ENCODE results near the gene ADAMTS18.

ADAMTS18 gene

GRCh38 chr16:77435272-77435820 lies 512 bp upstream of the ADAMTS18 start:
- no peak for DNase-seq

- no peak for DNase-seq
Measured at GRCh38 chr16:77434022-77434529, 758 bp downstream of the ADAMTS18 start.

- DNase-seq = no peak
Measured at GRCh38 chr16:77433146-77433545, 1.7 kb downstream of the ADAMTS18 start.

- DNase-seq = no peak
Measured at GRCh38 chr16:77432264-77432663, 2.6 kb downstream of the ADAMTS18 start.

GRCh38 chr16:77430787-77431585 lies 3.8 kb downstream of the ADAMTS18 start:
- DNase-seq = no peak

GRCh38 chr16:77430360-77430759 lies 4.5 kb downstream of the ADAMTS18 start:
- no peak for DNase-seq

- no peak for DNase-seq
Measured at GRCh38 chr16:77424871-77425604, 9.8 kb downstream of the ADAMTS18 start.

GRCh38 chr16:77422196-77422784 lies 12.5 kb downstream of the ADAMTS18 start:
- no peak for DNase-seq

GRCh38 chr16:77416939-77417480 lies 17.8 kb downstream of the ADAMTS18 start:
- no peak for DNase-seq

GRCh38 chr16:77414752-77415231 lies 20.0 kb downstream of the ADAMTS18 start:
- no peak for DNase-seq

GRCh38 chr16:77410449-77410848 lies 24.4 kb downstream of the ADAMTS18 start:
- no peak for DNase-seq

- DNase-seq = no peak
Measured at GRCh38 chr16:77409311-77409710, 25.5 kb downstream of the ADAMTS18 start.

- DNase-seq = no peak
Measured at GRCh38 chr16:77408607-77409006, 26.2 kb downstream of the ADAMTS18 start.

GRCh38 chr16:77406680-77407079 lies 28.2 kb downstream of the ADAMTS18 start:
- no peak for DNase-seq

- DNase-seq = no peak
Measured at GRCh38 chr16:77404775-77405174, 30.1 kb downstream of the ADAMTS18 start.

- DNase-seq = no peak
Measured at GRCh38 chr16:77403732-77404131, 31.1 kb downstream of the ADAMTS18 start.

GRCh38 chr16:77402672-77403071 lies 32.2 kb downstream of the ADAMTS18 start:
- DNase-seq = no peak

GRCh38 chr16:77402118-77402517 lies 32.7 kb downstream of the ADAMTS18 start:
- no peak for DNase-seq

GRCh38 chr16:77399546-77399945 lies 35.3 kb downstream of the ADAMTS18 start:
- DNase-seq = no peak

- DNase-seq = no peak
Measured at GRCh38 chr16:77399066-77399465, 35.8 kb downstream of the ADAMTS18 start.

- no peak for DNase-seq
Measured at GRCh38 chr16:77398495-77398894, 36.3 kb downstream of the ADAMTS18 start.

GRCh38 chr16:77396461-77396860 lies 38.4 kb downstream of the ADAMTS18 start:
- no peak for DNase-seq

GRCh38 chr16:77394699-77395098 lies 40.1 kb downstream of the ADAMTS18 start:
- DNase-seq = no peak

Measured in activated naive CD4-positive, alpha-beta T cell treated with Interleukin-2 at 50 U/mL for 16 hours (primary cell).